ENCODE results near the gene HMCN2.

- TF ChIP-seq EZH2 (IDR thresholded peaks at IDR 0.05; ENCODE audit: borderline replicate concordance, insufficient read depth, low read depth, low read length, poor library complexity, severe bottlenecking) (no peak), CTCF (IDR thresholded peaks at IDR 0.05) (no peak)
Observed at GRCh38 chr9:130265431-130266235, at the start of gene HMCN2.
